GM12878 (cell line): Measurements from ENCODE around the gene CD38. TPM values are rescaled to one million over a fixed set of nuclear protein-coding genes. Genes with fewer than 3 reads are reported as not detected.

ENCODE experiments used
- ATAC-seq: fragments of 200-7000 bp; cut with Tn5 transposase; 3 replicates; pipeline ENCODE4 v1.9.1; 2020; ENCODE audit warnings: mild to moderate bottlenecking, moderate library complexity
- BruUV-seq: library from RNA; stranded (reverse); fragments of 400-500 nt; replicated peaks from 2 replicates; lab custom pipeline; 2021; lab: Mats Ljungman, UMichigan
- CTCF ChIA-PET: fragments of 300-600 bp; sonication (Branson Sonifier 250); formaldehyde crosslinking; extraction: SDS; loops from one replicate; lab custom pipeline; 2021; ENCODE audit warnings: inconsistent platforms; lab: Yijun Ruan, JAX
- POLR2A ChIA-PET: fragments of 350-600 bp; formaldehyde crosslinking; extraction: SDS; loops from one replicate; lab custom pipeline; 2021; ENCODE audit warnings: inconsistent platforms; lab: Charles Lee
- RAD21 ChIA-PET: fragments of 300-600 bp; sonication (Branson Sonifier 250); formaldehyde crosslinking; loops from one replicate; lab custom pipeline; 2023; ENCODE audit warnings: antibody characterized with exemption; ENCODE audit not compliant: unreplicated experiment; lab: Charles Lee
- SMC1A ChIA-PET: fragments of 300-600 bp; sonication (Branson Sonifier 250); formaldehyde crosslinking; loops from one replicate; lab custom pipeline; 2023; ENCODE audit not compliant: unreplicated experiment, uncharacterized antibody; lab: Charles Lee
- DNase-seq: peaks from one replicate; pipeline ENCODE4 v3.0.0-alpha.2; 2011; ENCODE audit warnings: low read depth, low spot score
- FAIRE-seq: peaks from 3 replicates; lab custom pipeline; 2011; peaks lifted over from hg19 to GRCh38; lab: Jason Lieb, UNC
- H2AFZ ChIP-seq: 2 replicates; pipeline ENCODE4 v1.6.0; 2011; ENCODE audit warnings: low read depth, low read length, control low read depth; ENCODE audit not compliant: control insufficient read depth
- H3K27ac ChIP-seq: 2 replicates; pipeline ENCODE4 v1.5.1; 2011; ENCODE audit warnings: control low read depth; ENCODE audit not compliant: control insufficient read depth, insufficient read depth
- H3K27me3 ChIP-seq, 2 experiments: replicated peaks in 1 of 2; 2 replicates each; pipeline versions ENCODE4 v1.6.0 to v1.6.1; 2011; ENCODE audit warnings: low read length in 1 of 2; ENCODE audit not compliant: control insufficient read depth in 2 of 2, insufficient read depth in 2 of 2
- H3K36me3 ChIP-seq, 2 experiments: 2 replicates each; pipeline ENCODE4 v1.5.1; 2011; ENCODE audit warnings: low read length in 1 of 2; ENCODE audit not compliant: control insufficient read depth in 2 of 2, insufficient read depth in 2 of 2
- H3K4me1 ChIP-seq: 2 replicates; pipeline ENCODE4 v1.6.1; 2011; ENCODE audit warnings: mild to moderate bottlenecking, low read length, moderate library complexity, mixed read lengths; ENCODE audit not compliant: control insufficient read depth, insufficient read depth
- H3K4me2 ChIP-seq: 2 replicates; pipeline ENCODE4 v1.6.0; 2011; ENCODE audit warnings: control low read depth; ENCODE audit not compliant: control insufficient read depth, insufficient read depth
- H3K4me3 ChIP-seq: fragments of 200-600 bp; sonication (generic); 2 replicates; pipeline ENCODE4 v1.5.1; 2016
- H3K79me2 ChIP-seq: 2 replicates; pipeline ENCODE4 v1.6.0; 2011; ENCODE audit warnings: low read length; ENCODE audit not compliant: control insufficient read depth, insufficient read depth
- H3K9ac ChIP-seq: 2 replicates; pipeline ENCODE4 v1.8.0; 2011; ENCODE audit warnings: low read length, control low read depth, mixed read lengths; ENCODE audit not compliant: control insufficient read depth, insufficient read depth
- H3K9me3 ChIP-seq: replicated peaks from 3 replicates; pipeline ENCODE4 v1.5.1; 2011; ENCODE audit warnings: mild to moderate bottlenecking, low read length; ENCODE audit not compliant: control insufficient read depth, insufficient read depth
- H4K20me1 ChIP-seq: 2 replicates; pipeline ENCODE4 v1.6.0; 2011; ENCODE audit not compliant: control insufficient read depth, insufficient read depth
- ATF2 ChIP-seq: IDR thresholded peaks from 2 replicates; pipeline ENCODE4 v1.6.1; 2012; ENCODE audit warnings: low read length, inconsistent platforms
- BMI1 ChIP-seq: fragments of 450-650 bp; IDR thresholded peaks from 2 replicates; pipeline ENCODE4 v1.6.1; 2016; ENCODE audit warnings: mild to moderate bottlenecking, moderate library complexity, borderline replicate concordance
- CREM ChIP-seq: IDR thresholded peaks from 2 replicates; pipeline ENCODE4 v1.6.1; 2014; ENCODE audit warnings: antibody characterized with exemption, low read depth
- DPF2 ChIP-seq: fragments of 450-650 bp; IDR thresholded peaks from 2 replicates; pipeline ENCODE4 v1.6.1; 2017; ENCODE audit warnings: mild to moderate bottlenecking
- MTA3 ChIP-seq: IDR thresholded peaks from 2 replicates; pipeline ENCODE4 v1.6.1; 2012; ENCODE audit warnings: low read length, inconsistent platforms, borderline replicate concordance
- POLR2AphosphoS5 ChIP-seq: IDR thresholded peaks from 2 replicates; pipeline ENCODE4 v1.6.1; 2011; ENCODE audit warnings: mild to moderate bottlenecking, low read length, inconsistent platforms
- RAD51 ChIP-seq: fragments of 450-650 bp; IDR thresholded peaks from 2 replicates; pipeline ENCODE4 v1.6.1; 2016; ENCODE audit warnings: moderate library complexity, mild to moderate bottlenecking, inconsistent platforms
- RCOR1 ChIP-seq: conservative IDR thresholded peaks from 2 replicates; pipeline ENCODE4 v1.6.1; 2012; ENCODE audit warnings: low read depth, low read length, improper control_type of control experiment
- SMAD5 ChIP-seq: IDR thresholded peaks from 2 replicates; pipeline ENCODE4 v1.6.1; 2016; ENCODE audit warnings: antibody characterized with exemption, low read depth
- SRF ChIP-seq, 2 experiments: IDR thresholded peaks; 2 replicates each; pipeline ENCODE4 v1.6.1; 2011; ENCODE audit warnings: low read depth in 2 of 2, low read length in 2 of 2, mild to moderate bottlenecking in 1 of 2, moderate library complexity in 1 of 2
- STAT3 ChIP-seq: IDR thresholded peaks from 2 replicates; pipeline ENCODE4 v1.6.1; 2011; ENCODE audit warnings: low read depth, low read length, improper control_type of control experiment
- SUPT20H ChIP-seq: IDR thresholded peaks from 2 replicates; pipeline ENCODE4 v1.6.1; 2011; ENCODE audit warnings: low read depth, mild to moderate bottlenecking, low read length, moderate library complexity, borderline replicate concordance; ENCODE audit not compliant: control insufficient read depth
- TBL1XR1 ChIP-seq: IDR thresholded peaks from 2 replicates; pipeline ENCODE4 v1.6.1; 2012; ENCODE audit warnings: low read depth, low read length, improper control_type of control experiment
- WGBS: methylation state at CpG from one replicate; pipeline ENCODE4 v1.1.6; 2016; ENCODE audit warnings: low lambda C conversion rate; ENCODE audit not compliant: insufficient replicate concordance, insufficient coverage; ENCODE audit errors: missing lambda C conversion rate; 5-methylcytosine and 5-hydroxymethylcytosine counted together
- in situ Hi-C: fragments of 300-500 bp; cut with MboI; formaldehyde crosslinking; loops from 9 replicates; pipeline ENCODE4 v1.14.3; 2018; ENCODE audit warnings: mixed read lengths
- intact Hi-C: fragments of 100-400 bp; cut with micrococcal nuclease; formaldehyde crosslinking; loops from one replicate; pipeline ENCODE4 v1.14.2; 2022; ENCODE audit not compliant: unreplicated experiment
- polyA plus RNA-seq, 11 experiments: library from polyadenylated mRNA; depleted of rRNA in 4 of 11; unstranded in 6 of 11; stranded (reverse) in 5 of 11; fragments of >200 nt; fragmentation: Nextera tagmentation in 4 of 11; fragmentation: Illumina TruSeq in 1 of 11; extraction: Ambion mirVana in 4 of 11; extraction: Trizol in 1 of 11; gene quantifications; 1 replicate in 1 of 11; 2 replicates in 10 of 11; pipeline versions ENCODE4 v1.2.1 to v1.2.3, GENCODE V29; 2011 to 2016; ENCODE audit warnings: inconsistent platforms in 2 of 11, missing spikeins in 2 of 11, low read depth in 1 of 11
- total RNA-seq, 4 experiments: library from RNA; depleted of rRNA in 3 of 4; stranded (reverse); fragments of >200 nt in 3 of 4; fragmentation: Illumina TruSeq in 1 of 4; extraction: Trizol in 1 of 4; gene quantifications; 2 replicates each; pipeline versions ENCODE4 v1.2.1 to v1.2.3, GENCODE V29; 2013 to 2021
- TF ChIP-seq, protein P1 (sequence below): fragments of 450-650 bp; IDR thresholded peaks from 2 replicates; pipeline ENCODE4 v1.6.1; 2016; ENCODE audit warnings: mild to moderate bottlenecking
- TF ChIP-seq, protein P2 (sequence below): fragments of 450-650 bp; IDR thresholded peaks from 2 replicates; pipeline ENCODE4 v1.6.1; 2017; ENCODE audit warnings: antibody characterized with exemption, mild to moderate bottlenecking, moderate library complexity

Gene CD38
- total and polyA plus RNA-seq, 10 of the 15 experiments (the other 5 are each of a cell fraction or from before 2014, with no cell fraction given): 3.5 to 39.8 (median 12.7) TPM

- Histone ChIP-seq H3K4me2 (no peak overlapping the region), H3K4me3 (no peak overlapping the region), H3K27ac (no peak overlapping the region), H4K20me1 (no peaks in the 10 kb centered on the region), H3K4me1 (no peaks in the 10 kb centered on the region)
- intact Hi-C loops (no loop called here), in situ Hi-C loops (no loop called here)
- SMC1A ChIA-PET: interaction anchor here (0.9 to 3.7 kb wide), 5 partner anchors 10 to 215 kb away, joined by 3 to 29 read pairs (median 3); no protein-coding TSS in a partner anchor
- POLR2A ChIA-PET: no interaction called here
- no TSS peak for BruUV-seq
- no peak for TF ChIP-seq TBL1XR1
- TF ChIP-seq CREM: no peak
- TF ChIP-seq SRF (IDR thresholded peaks at IDR 0.05; ENCODE audit: low read depth in 2 of 2, low read length in 2 of 2): no peak
- TF ChIP-seq STAT3: no peak
- TF ChIP-seq, protein P1, sequence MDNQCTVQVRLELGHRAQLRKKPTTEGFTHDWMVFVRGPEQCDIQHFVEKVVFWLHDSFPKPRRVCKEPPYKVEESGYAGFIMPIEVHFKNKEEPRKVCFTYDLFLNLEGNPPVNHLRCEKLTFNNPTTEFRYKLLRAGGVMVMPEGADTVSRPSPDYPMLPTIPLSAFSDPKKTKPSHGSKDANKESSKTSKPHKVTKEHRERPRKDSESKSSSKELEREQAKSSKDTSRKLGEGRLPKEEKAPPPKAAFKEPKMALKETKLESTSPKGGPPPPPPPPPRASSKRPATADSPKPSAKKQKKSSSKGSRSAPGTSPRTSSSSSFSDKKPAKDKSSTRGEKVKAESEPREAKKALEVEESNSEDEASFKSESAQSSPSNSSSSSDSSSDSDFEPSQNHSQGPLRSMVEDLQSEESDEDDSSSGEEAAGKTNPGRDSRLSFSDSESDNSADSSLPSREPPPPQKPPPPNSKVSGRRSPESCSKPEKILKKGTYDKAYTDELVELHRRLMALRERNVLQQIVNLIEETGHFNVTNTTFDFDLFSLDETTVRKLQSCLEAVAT: no peak
- TF ChIP-seq RAD51: no peak
- no peak for TF ChIP-seq SUPT20H
- TF ChIP-seq MTA3: no peak
- no peak for TF ChIP-seq ATF2
- TF ChIP-seq SMAD5: no peak
- TF ChIP-seq DPF2: no peak
- no peak for TF ChIP-seq RCOR1
- TF ChIP-seq, protein P2, sequence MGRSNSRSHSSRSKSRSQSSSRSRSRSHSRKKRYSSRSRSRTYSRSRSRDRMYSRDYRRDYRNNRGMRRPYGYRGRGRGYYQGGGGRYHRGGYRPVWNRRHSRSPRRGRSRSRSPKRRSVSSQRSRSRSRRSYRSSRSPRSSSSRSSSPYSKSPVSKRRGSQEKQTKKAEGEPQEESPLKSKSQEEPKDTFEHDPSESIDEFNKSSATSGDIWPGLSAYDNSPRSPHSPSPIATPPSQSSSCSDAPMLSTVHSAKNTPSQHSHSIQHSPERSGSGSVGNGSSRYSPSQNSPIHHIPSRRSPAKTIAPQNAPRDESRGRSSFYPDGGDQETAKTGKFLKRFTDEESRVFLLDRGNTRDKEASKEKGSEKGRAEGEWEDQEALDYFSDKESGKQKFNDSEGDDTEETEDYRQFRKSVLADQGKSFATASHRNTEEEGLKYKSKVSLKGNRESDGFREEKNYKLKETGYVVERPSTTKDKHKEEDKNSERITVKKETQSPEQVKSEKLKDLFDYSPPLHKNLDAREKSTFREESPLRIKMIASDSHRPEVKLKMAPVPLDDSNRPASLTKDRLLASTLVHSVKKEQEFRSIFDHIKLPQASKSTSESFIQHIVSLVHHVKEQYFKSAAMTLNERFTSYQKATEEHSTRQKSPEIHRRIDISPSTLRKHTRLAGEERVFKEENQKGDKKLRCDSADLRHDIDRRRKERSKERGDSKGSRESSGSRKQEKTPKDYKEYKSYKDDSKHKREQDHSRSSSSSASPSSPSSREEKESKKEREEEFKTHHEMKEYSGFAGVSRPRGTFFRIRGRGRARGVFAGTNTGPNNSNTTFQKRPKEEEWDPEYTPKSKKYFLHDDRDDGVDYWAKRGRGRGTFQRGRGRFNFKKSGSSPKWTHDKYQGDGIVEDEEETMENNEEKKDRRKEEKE: no peak
- TF ChIP-seq POLR2AphosphoS5: no peak
- TF ChIP-seq BMI1: no peak
- TF ChIP-seq, all 136 proteins: peak for 0
- ChIA-PET RAD21 (interaction anchor here (1.1 kb wide), 1 partner anchor 65 kb away, joined by 3 read pairs; no protein-coding TSS in a partner anchor), CTCF (interaction anchor here (0.8 to 1.9 kb wide), 5 partner anchors 10 to 142 kb away, joined by 3 to 8 read pairs (median 5); no protein-coding TSS in a partner anchor)
- H3K9me3 ChIP-seq: no peaks in the 10 kb centered on the region; the same call in 1 of the 3 replicates
- no peak for FAIRE-seq
- H3K9ac ChIP-seq: no peak overlapping the region
- H3K27me3 ChIP-seq: no peaks in the 10 kb centered on the region; a peak in 1 of 4 replicates
- H3K79me2 ChIP-seq: no peaks in the 10 kb centered on the region
- ATAC-seq: no peak
- no peak overlapping the region for H2AFZ ChIP-seq
- 47% methylated on average over 11 of the region's 11 CpGs for WGBS
- no peak for DNase-seq
- no peaks in the 10 kb centered on the region for H3K36me3 ChIP-seq
These were observed 37.2 kb upstream of the CD38 start for GRCh38 chr4:15740764-15741404.
